SK-N-SH treated with all-trans-retinoic acid at 6 μM for 48 hours (cell line): ENCODE measurements around the gene ZNF84.

Experiments used
- TF ChIP-seq, protein P1 (sequence below): fragments of 250-450 bp; sonication (Bioruptor Pico); IDR thresholded peaks from 2 replicates; pipeline ENCODE4 v1.8.0; 2020; ENCODE audit warnings: mild to moderate bottlenecking, moderate library complexity, borderline replicate concordance

The ZNF84 gene

DNA sequence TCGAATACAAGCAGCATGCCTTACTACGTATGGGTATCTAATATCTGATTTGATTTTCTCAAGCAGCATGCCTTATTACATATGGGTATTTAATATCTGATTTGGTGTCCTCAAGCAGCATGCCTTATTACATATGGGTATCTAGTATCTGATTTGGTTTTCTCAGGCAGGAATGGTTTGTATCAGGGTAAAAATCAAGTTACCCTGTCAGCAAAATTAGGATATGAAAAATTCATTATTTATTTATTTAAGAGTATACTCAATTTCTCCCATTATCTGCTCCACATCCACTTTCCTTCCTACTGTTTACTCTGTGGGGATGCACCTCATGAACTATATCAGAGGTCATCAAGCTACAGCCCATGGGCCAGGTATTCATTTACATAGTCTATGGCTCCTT, 70.8 kb downstream of the ZNF84 start (continued):
- TF ChIP-seq, protein P1, sequence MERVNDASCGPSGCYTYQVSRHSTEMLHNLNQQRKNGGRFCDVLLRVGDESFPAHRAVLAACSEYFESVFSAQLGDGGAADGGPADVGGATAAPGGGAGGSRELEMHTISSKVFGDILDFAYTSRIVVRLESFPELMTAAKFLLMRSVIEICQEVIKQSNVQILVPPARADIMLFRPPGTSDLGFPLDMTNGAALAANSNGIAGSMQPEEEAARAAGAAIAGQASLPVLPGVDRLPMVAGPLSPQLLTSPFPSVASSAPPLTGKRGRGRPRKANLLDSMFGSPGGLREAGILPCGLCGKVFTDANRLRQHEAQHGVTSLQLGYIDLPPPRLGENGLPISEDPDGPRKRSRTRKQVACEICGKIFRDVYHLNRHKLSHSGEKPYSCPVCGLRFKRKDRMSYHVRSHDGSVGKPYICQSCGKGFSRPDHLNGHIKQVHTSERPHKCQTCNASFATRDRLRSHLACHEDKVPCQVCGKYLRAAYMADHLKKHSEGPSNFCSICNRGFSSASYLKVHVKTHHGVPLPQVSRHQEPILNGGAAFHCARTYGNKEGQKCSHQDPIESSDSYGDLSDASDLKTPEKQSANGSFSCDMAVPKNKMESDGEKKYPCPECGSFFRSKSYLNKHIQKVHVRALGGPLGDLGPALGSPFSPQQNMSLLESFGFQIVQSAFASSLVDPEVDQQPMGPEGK (CRISPR knock-in tag): no peak
- TF ChIP-seq, all 23 proteins: peak for 0
